NCI-H2227 (cell line): ENCODE data around the gene PRDM12.

ENCODE experiments used
- DNase-seq: peaks from one replicate; lab custom pipeline; 2025; ENCODE audit not compliant: unreplicated experiment; lab: John Stamatoyannopoulos, UW

PRDM12 gene

DNA sequence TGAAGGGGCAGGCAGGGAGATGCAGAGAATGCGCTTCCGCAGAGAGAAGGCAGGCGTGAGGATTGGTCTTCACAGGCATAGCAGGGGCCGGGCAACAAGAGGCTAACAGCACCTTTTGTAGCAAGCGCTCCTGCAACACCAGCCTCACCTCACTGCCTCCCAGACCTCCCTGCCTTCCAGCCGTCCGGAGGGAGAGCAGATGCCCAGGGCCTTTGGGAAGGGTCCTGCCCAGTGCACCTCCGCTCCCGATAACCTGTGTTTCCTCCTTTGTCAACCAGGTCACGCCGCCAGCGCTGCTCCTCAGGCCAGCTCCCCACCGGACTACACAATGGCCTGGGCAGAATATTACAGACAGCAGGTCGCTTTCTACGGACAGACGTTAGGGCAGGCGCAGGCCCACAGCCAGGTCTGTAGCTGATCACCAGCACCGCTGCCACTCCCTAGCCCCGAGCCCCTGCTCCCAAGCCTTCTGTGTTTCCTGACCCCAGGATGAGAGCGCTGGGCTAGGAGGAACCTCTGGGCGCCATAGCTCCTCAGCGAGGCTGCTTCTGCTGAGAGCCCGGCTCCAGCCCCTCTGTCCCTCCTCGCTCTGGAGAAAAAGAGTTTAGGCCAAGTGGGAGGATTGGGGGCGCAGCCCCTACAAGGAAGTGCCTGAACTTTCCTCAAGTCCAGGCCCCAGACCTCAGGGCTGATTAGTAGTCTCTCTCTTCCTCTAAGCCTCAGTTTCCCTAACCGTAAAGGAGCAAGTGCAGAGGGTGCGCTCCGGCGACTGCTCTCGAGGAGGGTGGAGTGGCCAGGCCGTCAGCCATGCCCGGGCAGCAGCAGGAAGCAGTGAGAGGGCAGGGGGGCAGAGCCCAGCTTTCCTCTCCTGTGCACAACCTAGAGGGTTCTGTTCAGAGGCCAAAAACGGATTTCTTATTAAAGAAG lies 28.4 kb upstream of the PRDM12 start:
- no peak for DNase-seq

DNA sequence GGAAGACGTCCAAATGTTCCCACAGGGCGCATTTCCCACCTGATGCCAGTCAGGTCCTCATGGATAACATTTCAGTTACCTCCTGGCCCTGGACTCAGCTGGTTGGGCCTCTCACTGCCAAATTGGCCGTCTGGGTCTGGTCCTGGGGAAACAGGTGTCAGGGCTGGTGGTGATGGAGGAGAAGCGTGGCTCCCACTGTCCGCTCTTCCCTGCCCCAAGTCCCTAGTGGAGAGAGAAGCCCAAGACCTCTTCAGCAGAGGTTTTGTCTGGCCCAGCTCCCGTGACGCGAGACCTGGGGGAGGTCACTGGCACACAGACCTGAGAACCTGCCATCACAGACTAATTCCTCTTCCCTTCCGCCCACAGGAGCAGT lies 27.8 kb upstream of the PRDM12 start:
- no peak for DNase-seq

DNA sequence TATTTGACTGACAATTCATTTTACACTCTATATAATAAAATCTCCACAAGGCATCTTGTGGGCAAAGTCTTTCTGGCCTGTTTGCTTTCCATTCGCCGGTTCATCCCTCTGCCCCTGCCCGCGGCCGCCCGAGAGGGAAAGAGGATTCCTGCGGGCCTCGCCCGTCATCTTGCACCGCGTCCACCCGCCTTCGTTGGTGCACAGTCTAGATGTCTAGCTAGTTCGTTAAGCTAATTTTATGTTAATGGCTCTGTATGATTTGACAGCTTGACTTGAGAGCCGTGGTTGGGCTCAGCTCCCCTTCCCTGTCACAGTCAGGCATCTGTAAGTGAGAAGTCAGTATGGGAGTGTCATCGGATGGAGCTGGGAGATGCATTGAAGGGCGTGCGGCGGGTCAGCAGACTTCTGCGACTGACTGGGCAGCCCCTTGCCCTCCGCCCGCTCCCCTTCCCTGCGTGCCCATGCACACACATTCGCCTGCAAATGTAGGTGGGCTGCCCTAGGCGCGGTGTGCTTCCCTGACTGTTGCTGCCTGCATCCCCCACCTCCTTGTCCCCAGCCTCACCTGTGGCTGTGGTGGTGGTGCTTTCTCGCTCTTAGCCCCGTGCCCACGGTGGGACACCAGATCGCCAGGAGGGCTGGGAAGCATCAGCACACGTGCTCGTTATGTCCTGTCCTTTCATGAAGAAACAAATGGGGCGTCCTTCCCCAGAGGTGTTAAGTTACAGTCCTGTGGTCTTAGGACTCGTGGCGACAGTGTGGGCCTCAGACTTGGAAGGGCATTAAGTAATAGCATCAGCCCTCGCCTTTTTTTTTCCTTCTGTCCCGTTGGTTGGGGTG lies 25.9 kb upstream of the PRDM12 start:
- DNase-seq, result no peak

DNA sequence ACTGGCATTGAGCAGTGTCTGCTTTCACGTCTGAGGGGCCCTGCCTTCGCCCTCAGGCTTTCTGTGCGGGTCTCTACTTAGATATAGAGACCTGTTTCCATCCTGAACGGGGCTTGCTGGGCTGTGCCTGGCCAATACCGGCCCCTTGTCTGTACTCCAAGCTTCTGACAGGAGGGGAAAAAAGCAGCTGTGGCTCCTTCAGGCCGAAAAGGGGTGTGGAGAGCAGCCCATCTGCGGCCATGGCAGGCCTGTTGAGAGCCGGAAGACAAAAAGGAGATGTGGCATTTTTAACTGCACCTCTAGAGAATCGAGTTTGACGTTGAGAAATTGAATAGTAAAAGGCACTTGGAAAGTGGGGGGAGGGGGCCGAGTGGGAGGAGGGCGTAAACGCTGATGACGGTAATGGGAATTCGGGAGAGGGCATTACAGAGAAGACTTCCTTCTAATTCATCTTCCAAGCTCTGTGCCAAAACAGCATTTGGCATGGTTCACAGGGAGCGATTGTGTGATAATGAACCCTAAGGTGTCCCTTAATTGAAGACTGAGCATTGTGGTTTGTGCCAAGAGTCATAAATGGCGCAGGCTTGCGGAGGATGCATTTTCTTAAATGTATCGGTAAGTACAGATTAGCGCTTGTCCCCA lies 25.1 kb upstream of the PRDM12 start:
- peak; percentile 48 for DNase-seq

DNA sequence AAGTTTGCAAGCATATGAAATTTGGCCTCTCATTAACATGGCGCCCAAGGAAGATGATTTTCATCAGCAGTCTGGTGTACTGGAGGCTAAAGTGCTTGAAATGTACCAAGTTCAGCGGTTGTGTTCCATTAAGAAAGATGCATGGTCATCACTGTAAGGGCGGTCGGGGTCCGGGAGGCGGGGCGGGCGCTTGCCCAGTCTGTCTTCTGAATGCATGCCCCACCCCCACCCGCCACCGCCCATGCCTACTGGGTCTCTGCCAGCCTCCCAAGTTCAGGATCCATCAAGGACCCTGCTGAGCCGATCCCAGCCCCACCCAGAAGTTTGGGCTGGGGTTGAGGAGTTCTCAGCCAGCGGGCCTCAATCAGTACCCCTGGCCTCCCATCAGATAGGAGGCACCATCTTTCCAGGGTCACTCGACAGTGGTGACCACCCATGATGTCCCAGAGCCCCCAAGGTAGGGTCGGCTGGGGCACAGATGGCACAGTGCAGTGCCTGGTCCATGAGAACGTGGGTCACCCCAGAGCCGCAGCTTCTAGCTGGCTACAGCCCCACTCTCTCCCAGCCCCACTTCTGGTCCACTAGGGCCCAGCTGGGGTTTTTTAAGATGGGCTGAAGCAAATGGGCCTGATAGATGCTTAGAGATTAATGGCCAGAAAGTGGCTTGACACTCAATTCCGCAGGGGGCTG lies 24.4 kb upstream of the PRDM12 start:
- peak; percentile 29 for DNase-seq

DNA sequence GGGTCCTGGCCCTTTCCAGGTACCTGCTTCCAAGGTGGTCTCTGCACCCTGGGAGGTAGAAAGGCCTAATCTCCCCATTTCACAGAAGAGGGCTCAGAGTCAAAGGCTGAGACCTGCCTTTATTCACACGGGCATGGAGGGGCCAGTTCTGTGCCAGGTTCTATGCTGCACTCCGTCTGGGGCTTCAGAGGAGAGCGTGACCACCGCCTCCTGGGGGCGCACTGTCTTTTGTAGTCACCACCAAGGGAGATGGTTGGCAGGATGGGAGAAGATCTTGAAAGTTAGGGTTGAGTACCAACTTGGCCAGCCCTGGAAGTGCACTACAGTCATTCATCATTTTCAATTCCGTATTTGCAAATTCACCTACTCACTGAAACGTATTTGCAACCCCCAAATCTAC lies 23.7 kb upstream of the PRDM12 start:
- no peak for DNase-seq

DNA sequence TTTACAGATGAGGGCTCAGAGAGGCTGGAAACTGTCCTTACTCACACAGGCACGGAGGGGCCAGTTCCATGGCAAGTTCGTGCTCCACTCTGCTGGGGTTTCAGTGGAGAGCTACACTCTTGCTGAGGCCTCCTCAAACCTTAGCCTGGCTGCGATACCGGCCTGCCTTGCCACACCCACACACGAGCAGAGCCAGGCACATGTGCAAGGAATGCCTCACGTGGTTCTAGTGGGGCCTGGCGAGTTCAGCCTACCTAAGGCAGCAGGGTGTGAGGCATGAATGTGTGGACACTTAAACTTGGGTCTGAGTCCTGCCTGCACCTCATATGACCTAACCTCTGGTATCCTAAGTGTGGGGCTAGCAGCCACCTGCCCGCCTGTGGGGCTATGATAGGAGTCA lies 21.5 kb upstream of the PRDM12 start:
- DNase-seq, result no peak

DNA sequence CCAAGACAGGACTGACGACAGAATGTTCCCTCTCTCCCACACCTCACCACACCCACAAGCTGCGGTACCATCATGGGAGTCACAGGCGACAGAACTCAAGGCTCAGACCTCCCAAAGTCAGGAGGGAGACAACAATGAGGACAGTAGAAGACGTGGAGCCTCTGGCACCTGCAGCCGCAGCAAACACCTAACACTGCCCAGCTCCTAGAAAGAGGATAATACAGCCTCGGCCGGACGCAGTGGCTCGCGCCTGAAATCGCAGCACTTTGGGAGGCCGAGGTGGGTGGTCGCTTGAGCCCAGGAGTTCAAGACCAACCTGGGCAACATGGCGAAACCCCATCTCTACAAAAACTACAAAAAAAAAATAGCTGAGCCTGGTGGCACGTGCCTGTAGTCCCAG lies 13.2 kb upstream of the PRDM12 start:
- no peak for DNase-seq

DNA sequence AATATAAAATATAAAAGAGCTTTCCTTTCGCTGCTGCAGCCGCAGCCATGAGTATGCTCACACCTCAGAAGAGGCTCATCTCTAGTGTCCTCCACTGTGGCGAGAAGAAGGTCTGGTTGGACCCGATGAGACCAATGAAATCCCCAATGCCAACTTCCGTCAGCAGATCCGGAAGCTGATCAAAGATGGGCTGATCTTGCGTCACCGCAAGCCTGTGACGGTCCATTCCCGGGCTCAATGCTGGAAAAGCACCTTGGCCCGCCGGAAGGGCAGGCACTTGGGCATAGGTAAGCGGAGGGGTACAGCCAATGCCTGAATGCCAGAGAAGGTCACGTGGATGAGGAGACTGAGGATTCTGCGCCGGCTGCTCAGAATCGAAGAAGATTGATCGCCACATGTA lies 12.6 kb upstream of the PRDM12 start:
- no peak for DNase-seq

DNA sequence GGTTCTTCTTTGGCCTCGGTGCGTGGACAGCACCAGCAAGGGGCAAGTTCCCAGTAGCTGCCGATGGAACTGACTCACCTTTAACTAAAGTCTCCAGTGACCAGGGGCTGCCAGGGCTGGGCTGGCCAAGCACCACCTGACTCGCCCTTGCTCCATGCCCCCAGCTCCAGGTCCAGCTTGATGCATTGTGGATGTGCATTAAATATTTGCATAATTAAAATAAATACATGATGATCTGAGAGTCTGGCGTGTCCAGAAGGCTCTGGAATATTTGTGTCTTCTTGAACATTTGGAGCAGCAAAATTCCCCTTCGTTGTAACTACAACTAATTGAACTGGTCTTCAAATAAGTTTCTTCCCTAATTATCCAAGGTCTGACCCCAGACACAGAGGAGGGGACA lies 9.5 kb upstream of the PRDM12 start:
- DNase-seq, result no peak

DNA sequence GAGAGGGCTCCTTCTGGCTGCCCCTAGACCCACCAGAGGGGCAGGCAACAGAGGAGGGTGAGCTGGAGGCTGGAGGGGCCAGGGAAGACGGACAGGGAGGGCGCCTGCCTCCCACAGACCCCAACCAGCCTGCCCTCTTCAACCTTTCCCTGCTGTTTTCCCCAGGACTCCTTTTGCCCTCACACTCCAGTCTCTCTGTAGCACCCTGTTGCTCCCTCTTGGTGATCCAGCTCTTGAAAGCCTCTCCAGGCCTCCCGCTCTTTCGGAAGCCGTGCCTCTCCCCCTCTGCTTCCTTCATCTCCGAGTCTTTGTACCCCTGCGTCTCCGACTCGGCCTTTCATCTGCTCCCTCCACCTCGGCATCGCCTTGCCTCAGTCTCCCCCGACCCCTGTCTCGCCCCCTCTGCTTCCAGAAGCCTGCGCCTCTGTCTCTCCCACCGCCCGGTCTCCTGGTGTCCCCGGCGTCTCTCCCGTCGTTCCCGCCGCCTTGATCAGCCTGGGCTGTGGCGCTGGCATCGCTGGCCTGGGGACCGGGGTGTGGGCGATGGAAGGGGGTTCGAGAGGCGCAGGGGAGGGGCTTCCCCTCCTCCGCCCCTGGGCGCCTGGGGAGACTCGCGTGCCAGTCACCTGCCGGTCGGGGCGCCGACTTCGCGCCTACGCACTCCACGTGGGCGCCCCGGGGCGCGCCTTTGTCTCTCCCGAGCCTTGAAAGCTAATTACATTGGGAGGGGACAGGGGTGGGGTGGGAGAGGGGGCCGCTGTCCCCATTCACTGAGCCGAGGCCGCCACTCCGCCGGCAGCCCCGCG lies 5.3 kb upstream of the PRDM12 start:
- no peak for DNase-seq

DNA sequence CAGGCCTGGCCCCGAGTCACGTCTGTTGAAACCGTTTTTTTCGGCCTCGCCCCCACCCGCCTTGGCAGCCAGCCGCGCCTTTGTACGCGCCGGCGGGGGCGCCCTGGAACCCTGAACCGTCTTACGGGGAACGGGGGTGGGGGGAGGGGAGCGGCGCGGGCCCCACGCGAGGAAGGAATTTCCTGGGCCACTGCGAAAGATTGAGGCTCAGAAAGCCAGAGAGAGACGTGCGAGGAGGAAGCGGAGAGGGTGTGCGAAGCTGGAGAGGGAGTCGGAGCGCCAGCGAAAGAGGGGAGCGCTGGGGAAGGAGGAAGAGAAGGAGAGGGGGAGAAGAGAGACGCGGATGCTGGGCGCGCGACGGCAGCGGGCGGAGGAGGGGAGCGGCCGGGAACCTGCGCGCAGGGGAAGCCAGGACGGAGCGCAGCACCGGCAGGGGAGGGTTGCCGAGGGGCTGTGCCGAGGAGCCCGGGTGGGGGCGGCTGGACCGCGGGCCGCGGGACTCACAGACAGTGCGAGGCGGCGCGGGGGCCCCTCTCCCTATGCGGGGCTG lies 4.6 kb upstream of the PRDM12 start:
- DNase-seq, result peak; percentile 35

DNA sequence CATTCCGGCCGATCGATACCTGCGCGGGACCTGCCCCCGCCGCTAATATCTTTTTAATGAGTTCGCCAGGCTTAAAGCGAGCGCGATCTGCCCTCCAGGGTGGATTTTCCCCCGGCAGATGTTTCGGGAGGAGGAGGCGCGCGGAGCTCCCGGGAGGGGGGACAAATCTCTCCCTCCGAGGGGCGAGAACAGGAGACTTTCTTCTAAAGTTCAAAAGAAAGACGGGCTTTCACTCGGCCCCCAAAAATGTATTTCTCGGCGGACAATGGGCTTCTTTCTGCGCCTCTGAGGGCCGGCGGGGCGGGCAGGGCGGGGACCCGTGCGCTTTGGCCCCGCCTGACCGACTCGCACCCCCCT lies 4.1 kb upstream of the PRDM12 start:
- DNase-seq, result no peak

DNA sequence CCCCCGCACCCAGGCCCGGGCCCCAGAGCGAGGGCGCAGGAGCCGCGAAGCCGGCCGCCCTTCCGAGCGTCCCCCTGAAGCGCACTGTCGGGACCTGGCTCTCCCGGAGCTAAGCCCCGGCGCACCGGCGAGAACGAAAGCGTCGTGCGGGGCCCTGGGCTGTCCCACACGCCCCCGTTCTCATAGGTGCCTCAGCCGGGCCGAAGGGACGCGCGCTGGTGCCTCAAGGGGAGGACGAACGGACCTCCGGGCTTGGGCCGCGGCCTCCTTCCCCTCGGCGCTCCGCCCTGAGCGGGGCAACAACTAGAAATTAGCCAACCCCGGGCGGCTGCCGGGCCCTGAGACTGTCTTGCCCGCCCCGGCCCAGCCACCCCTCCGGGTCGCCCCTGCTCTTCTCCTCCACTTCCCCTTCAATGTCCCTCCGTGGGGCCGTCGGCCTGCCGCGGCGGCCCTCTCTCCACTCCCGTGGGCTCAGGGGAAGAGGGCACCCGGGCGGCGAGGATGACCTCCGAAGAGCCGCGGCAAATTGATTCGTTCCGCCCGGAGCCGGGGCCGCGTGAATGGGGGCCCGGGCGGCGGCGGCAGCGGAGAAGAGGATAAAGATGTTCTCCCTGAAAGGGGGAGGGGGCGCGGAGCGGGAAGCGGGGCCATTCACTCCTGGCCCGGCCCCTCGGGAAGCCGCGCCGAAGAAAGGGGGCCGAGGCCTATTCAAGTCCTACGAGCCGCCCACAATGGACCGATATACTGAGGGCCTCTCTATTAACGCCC lies 3.5 kb upstream of the PRDM12 start:
- DNase-seq, result peak; percentile 16

DNA sequence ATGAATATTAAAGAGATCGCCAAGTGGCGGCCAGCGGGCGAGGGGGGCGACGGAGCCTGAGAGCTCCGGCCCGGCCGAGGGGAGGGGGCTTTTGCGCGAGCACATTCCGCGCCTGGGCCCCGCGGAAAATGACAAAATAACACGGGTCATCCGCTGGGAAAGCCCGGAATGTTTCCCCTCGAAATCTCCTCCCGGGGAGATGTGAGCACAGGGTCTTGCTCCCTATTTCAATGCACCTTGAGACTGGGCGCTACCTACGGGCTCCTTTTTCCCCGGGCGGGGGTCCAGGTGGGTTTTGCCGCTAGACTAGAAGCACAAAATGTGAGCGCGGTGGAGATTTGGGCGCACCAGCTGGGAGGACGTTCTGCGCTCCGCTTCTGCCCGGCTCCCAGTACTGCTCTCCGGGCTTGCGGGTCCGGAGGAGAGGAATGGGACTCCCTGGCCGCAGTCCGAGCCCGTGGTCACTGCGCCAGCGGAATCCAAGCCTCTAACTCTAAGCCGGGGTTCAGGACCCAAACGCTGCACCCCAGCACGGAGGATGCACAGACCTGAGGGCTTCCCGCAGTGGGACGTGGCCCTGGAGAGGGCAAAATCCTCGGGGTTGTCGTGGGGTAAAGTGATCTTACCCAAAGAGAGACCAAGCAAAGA lies 2.8 kb upstream of the PRDM12 start:
- DNase-seq, result no peak

DNA sequence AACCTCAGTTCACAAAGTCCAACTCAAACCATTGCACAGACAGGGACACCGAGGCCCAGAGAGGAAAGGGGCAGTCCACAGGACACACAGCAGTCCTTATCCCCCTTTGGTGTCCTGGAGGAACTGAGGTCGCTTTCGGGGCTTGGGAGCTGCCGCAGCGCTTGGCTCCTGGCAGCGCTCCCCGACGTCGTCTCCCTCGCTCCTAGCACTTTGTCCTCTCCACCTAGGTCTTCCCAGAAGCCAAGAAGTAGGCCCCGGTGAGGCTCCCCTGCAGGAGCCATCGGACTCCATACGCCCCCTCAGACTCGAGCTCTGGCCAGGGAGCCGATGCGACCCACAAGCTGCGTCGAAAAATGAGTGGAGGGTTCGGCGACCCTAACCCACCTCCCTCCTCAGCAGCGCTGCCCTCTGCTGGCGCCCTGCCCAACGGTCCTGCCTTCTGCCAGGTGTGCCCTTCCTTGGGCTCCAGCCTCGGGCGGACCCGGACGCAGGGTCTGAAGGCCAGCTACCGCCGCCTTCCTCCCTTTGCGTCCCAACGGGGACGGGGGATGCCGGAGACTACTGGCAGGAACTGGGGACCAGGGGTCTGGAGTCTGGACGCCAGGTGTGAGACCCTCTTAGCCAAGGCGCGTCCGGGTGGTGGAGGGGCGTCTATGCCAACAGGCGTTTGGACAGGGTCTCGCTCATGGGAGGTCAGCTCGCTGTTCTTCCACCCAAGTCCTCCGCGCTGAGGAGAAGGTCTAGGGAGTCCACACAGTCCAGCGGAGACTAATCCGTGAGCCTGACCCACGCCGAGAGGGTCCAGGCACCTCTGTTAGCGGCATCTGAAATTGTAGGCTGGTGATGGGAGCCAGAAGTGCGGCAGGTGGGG lies 2.1 kb upstream of the PRDM12 start:
- peak; percentile 8 for DNase-seq

DNA sequence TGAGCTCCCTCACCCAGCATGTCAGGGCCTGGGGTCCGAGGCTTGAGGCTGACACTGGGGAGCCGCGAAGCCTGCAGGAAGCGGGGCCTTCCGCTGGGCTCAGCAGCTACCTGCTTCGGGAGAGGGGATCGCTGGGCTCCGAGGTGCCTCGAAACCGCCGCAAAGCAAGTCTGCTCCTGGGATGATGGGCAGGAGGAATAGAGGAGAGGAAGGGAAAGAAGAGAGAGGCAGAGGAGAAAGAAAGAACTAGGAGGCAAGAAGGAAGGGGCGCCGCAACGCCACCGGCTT lies 1.5 kb upstream of the PRDM12 start:
- DNase-seq, result no peak
